Neutrophil (primary cell): ENCODE measurements around the gene PLEKHH1.

ENCODE experiments used
- H3K27ac ChIP-seq: fragments of 200-600 bp; sonication (generic); 2 replicates; pipeline ENCODE4 v1.5.1; 2016; ENCODE audit warnings: mild to moderate bottlenecking, moderate library complexity
- H3K27me3 ChIP-seq: fragments of 200-600 bp; sonication (generic); 2 replicates; pipeline ENCODE4 v1.6.0; 2016; ENCODE audit warnings: mild to moderate bottlenecking
- H3K36me3 ChIP-seq: fragments of 200-600 bp; sonication (generic); 2 replicates; pipeline ENCODE4 v1.5.1; 2017
- H3K4me1 ChIP-seq, 2 experiments: fragments of 200-600 bp in 1 of 2; sonication (generic) in 1 of 2; 1 replicate in 1 of 2; 2 replicates in 1 of 2; pipeline versions ENCODE4 v1.5.1 to v1.6.1; 2013 to 2016; ENCODE audit warnings: low read depth in 1 of 2, low read length in 1 of 2, mild to moderate bottlenecking in 1 of 2, moderate library complexity in 1 of 2; ENCODE audit not compliant: control insufficient read depth in 1 of 2, insufficient read depth in 1 of 2
- H3K4me3 ChIP-seq, 2 experiments: fragments of 200-600 bp in 1 of 2; sonication (generic) in 1 of 2; 1 replicate in 1 of 2; 2 replicates in 1 of 2; pipeline ENCODE4 v1.5.1; 2013 to 2016; ENCODE audit warnings: low read depth in 1 of 2, low read length in 1 of 2, mild to moderate bottlenecking in 1 of 2, moderate library complexity in 1 of 2
- H3K9me3 ChIP-seq: fragments of 200-600 bp; sonication (generic); 2 replicates; pipeline ENCODE4 v1.5.1; 2016
- TF ChIP-seq, protein P1 (sequence below): fragments of 200-600 bp; sonication (generic); IDR thresholded peaks from 2 replicates; pipeline ENCODE4 v1.5.1; 2016; ENCODE audit warnings: antibody characterized with exemption

The PLEKHH1 gene

GRCh38 chr14:67523764-67524633 lies 9.1 kb upstream of the PLEKHH1 start:
- Histone ChIP-seq H3K4me1 (no peaks in the 10 kb centered on the region), H3K9me3 (no peaks in the 10 kb centered on the region), H3K36me3 (no peaks in the 10 kb centered on the region), H3K27ac (no peak overlapping the region), H3K27me3 (peaks cover 96% of the 10 kb centered on the region), H3K4me3 (no peak overlapping the region)
- TF ChIP-seq, protein P1, sequence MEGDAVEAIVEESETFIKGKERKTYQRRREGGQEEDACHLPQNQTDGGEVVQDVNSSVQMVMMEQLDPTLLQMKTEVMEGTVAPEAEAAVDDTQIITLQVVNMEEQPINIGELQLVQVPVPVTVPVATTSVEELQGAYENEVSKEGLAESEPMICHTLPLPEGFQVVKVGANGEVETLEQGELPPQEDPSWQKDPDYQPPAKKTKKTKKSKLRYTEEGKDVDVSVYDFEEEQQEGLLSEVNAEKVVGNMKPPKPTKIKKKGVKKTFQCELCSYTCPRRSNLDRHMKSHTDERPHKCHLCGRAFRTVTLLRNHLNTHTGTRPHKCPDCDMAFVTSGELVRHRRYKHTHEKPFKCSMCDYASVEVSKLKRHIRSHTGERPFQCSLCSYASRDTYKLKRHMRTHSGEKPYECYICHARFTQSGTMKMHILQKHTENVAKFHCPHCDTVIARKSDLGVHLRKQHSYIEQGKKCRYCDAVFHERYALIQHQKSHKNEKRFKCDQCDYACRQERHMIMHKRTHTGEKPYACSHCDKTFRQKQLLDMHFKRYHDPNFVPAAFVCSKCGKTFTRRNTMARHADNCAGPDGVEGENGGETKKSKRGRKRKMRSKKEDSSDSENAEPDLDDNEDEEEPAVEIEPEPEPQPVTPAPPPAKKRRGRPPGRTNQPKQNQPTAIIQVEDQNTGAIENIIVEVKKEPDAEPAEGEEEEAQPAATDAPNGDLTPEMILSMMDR = no peak

DNA sequence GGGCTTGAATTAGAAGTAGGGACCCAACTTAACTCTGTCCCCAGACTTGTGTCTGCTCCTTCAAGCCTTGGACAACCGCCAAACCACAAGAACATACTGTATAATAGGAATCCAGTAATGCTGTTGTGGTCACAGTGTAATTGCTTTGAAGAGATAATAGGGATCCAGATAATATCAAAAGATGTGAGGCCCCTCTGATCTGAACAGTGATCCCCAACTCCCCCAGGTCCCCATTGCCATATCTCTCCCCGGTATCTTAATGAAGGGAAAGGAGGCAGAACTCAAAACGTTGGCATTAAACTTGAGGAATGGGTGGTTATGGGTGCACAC lies 8.5 kb upstream of the PLEKHH1 start:
- Histone ChIP-seq H3K4me3 (no peak overlapping the region), H3K27me3 (peaks cover 97% of the 10 kb centered on the region), H3K4me1 (no peaks in the 10 kb centered on the region), H3K27ac (no peak overlapping the region), H3K9me3 (no peaks in the 10 kb centered on the region), H3K36me3 (no peaks in the 10 kb centered on the region)
- TF ChIP-seq, protein P1 = no peak

DNA sequence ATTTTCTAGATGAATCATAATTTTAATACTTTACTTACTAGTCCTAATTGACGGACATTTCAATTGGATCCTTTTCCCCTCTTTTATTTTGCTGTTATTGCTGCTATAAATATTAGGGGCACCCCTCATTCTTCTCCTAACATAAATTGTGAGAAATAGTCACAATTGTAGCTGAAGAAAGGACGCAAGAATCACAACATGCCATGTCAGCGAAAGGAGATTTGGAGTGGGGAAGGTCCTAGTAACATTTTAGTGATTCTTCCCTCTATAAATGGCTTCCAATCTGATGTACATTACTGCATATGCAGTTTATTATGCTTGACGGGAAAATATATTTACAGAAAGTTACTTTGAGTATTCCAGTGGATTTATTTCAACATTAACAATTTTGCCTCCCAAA lies 7.7 kb upstream of the PLEKHH1 start:
- Histone ChIP-seq H3K4me1 (no peaks in the 10 kb centered on the region), H3K27ac (no peak overlapping the region), H3K4me3 (no peak overlapping the region), H3K36me3 (no peaks in the 10 kb centered on the region), H3K9me3 (no peaks in the 10 kb centered on the region), H3K27me3 (peaks cover 97% of the 10 kb centered on the region)
- TF ChIP-seq, protein P1 = no peak

DNA sequence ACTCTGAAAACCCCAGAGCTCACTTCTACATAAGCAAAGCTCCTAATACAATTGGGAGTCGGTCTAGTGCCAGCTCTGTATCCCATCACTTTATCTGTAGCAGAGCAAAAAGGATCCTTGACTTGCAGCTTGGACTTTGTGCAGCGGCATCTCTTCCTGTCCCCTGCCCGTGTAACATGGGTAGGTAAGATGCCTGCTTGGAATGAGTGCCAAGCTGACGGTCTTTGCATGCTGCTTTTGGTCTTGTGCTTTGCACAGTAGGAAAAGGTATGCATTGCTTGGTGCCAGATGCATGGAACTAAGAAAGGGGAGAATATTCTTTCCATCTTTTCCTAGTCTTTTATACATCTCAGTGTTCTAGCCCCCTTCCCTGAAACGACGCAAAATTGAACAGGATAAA lies 6.9 kb upstream of the PLEKHH1 start:
- Histone ChIP-seq H3K9me3 (no peaks in the 10 kb centered on the region), H3K27me3 (peaks cover 97% of the 10 kb centered on the region), H3K36me3 (no peaks in the 10 kb centered on the region), H3K4me3 (no peak overlapping the region), H3K27ac (no peak overlapping the region), H3K4me1 (no peaks in the 10 kb centered on the region)
- TF ChIP-seq, protein P1 = no peak

DNA sequence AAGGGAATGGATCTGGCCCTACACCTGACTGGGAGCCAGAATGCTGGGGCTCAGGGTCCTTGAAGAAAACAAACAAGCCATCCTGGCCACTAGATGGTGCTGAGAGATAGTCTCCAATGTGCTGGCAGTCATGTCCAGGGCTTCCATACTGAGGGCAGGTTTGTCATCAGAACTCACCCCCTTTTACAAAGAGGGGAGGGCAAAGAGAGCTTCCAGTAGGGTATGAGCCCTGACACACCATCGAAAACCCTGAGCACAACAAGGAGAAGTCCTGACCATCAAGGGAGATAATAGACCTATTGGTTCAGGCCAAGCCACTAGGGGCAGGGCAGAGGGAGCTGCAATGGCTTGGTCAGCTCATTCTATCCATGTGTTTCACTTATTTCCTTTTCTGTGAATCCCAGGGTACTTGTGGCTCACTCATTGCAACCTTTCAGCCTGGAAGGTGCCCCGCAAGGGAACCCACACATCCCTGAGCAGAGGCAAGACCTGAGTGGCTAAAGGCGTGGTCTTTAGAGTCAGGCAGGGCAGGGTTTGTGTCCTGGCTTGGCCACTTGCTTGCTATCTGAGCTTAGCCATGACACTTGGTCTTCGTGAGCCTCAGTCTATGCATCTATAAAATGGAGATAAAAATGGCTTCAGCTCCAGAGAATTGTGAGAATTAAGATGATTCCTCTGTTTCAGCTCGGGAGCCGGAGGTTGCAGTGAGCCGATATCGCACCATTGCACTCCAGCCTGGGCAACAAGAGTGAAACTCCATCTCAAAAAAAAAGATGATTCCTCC lies 6.2 kb upstream of the PLEKHH1 start:
- H3K36me3 ChIP-seq = no peaks in the 10 kb centered on the region
- no peak overlapping the region for H3K4me3 ChIP-seq
- TF ChIP-seq, protein P1 = no peak
- peaks cover 98% of the 10 kb centered on the region for H3K27me3 ChIP-seq
- H3K9me3 ChIP-seq = no peaks in the 10 kb centered on the region
- no peak overlapping the region for H3K27ac ChIP-seq
- no peaks in the 10 kb centered on the region for H3K4me1 ChIP-seq
